Hippocampal formation (tissue), 2 donors: ENCODE measurements around the gene NUP43.
"Not testable (repeated sequence)": the region's sequence is repeated elsewhere in the genome, so short reads cannot be mapped to it uniquely, and the experiment has no call there.

Experiments
- DNase-seq, 2 donors: peaks; one replicate each; lab custom pipeline; 2025; lab: John Stamatoyannopoulos, UW

The NUP43 gene

GRCh38 chr6:149694921-149695320 is 51.4 kb downstream of the NUP43 start:
- DNase-seq = no peak

GRCh38 chr6:149691201-149691600 is 55.1 kb downstream of the NUP43 start:
- no peak for DNase-seq

GRCh38 chr6:149686230-149686629 is 60.1 kb downstream of the NUP43 start:
- DNase-seq = no peak

GRCh38 chr6:149683256-149683859 is 63.0 kb downstream of the NUP43 start:
- DNase-seq = peak in 1 of 2 donors; percentile 9

- DNase-seq = not testable (repeated sequence)
Observed at GRCh38 chr6:149681845-149682244, 64.5 kb downstream of the NUP43 start.

- peak in 1 of 2 donors; percentile 22 for DNase-seq
Observed at GRCh38 chr6:149681209-149681608, 65.1 kb downstream of the NUP43 start.

GRCh38 chr6:149680503-149680902 is 65.8 kb downstream of the NUP43 start:
- DNase-seq = no peak
